HG03342 (cell line): ENCODE data around the gene HOMER1.

Experiments used
- ATAC-seq: cut with Tn5 transposase; IDR thresholded peaks from one replicate; pipeline ENCODE4 v1.9.1; 2021; ENCODE audit warnings: mild to moderate bottlenecking, moderate library complexity; ENCODE audit not compliant: unreplicated experiment

The HOMER1 gene

DNA sequence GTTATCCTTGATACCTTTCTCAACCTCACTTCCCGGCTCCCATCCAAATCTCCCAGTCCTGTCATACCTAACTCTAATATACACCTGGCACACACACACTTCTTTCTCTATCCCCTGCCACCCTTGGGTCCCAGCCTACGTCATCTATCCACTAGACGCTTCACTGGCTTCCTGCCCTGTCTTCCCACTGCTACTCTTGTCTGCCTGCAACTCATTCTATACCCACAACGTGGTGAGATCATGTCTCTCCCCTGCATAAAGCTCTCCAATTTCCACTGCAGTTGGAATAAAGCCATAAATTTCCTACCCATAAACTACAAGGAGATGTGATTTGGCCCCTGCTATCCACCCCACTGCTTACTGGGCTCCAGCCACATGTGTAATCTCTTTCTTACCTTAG, 184.5 kb downstream of the HOMER1 start:
- no peak for ATAC-seq
